HUDEP-2 (cell line): ENCODE data around the gene CDYL2.

Experiments used
- DNase-seq, 76 experiments: peaks; one replicate each; lab custom pipeline; 2025; ENCODE audit not compliant: unreplicated experiment in 76 of 76; lab: John Stamatoyannopoulos, UW

The CDYL2 gene

DNA sequence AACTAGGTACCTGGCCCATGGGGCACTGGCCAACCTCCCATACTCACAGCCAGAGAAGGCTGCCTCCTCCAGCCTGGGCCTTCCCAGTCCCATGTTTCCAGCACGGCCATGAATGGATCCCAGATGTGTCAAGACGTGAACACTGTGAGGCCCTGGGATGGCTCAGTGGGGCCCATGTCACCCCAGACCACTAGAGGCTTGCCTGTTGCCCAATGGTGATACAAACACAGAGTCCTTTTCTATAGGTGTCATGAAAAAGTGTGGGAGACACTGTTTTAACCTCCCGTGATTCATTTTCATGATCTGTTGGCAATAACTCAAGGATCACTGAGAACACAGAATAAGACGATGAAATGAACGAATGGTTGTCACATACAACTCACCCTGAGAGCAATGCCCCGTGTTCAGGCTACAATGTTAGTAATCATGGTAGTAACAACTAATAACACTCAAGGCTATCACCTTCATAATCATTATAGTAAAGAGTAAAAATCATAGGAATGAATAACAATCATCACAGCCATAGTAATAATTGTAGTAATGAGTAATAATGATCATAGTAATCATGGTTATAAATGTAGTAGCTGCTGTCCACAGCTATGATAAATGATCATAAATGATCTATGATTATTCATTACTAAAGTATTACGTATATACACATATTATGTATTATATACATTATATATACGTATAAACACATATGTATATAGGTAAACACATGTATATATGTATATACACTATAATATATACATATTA, 199.6 kb downstream of the CDYL2 start:
- no peak for DNase-seq

DNA sequence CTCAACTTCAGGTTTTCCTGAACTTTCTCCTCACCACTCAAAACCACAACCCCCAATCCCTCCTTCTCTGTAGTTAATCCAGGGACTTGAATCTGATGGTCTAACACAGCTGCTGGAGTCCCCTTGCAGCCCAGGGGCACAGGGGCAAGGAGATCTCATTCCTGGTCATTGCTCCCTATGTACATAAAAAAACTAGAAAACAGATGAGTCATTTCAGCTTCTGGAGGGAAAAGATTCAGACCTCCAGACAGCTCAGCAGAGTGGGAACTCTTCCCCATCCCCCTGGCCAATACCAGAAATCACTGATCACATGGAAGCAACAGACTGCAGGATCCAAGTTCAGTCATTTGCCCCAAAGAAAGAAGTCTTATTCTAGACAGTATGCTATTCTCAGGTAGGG, 201.5 kb downstream of the CDYL2 start:
- DNase-seq: no peak

DNA sequence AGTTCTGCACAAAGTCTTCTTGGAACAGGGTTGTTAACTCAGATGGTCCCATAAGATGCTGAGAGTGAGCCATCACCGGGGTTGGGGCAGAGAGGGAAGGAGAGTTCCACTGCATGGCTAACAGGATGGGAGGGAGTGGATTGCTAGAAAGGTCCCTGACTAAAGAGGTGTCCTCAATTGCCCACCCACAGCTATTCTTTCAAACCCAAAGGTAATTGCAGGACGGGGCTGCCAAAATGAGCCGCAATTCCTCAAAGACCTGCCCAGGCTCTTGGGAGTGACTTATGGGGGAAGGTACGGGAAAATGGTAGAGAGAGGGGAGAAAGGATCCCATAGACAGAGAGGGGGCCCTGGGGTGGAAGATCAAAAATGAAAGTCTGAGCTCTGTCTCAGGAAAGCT, 203.2 kb downstream of the CDYL2 start:
- no peak for DNase-seq

DNA sequence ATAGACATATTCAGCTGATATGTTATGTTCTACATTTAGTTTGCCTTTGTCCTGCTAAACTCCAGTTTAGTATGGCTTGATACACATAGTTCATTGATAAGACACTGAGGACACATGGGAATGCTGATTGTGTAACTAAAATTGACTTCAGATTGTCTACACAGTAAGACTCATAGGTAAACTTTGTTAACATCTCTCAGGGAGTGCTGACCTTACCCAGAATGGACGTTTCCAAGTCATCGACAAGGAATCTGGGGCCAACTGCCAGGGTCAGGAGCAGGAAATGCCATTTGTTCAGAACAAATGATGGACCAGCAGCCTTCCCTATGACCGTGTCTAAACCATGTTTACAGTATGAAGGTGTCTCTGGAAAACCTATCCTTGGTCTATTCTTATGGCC, 204.9 kb downstream of the CDYL2 start:
- no peak for DNase-seq

DNA sequence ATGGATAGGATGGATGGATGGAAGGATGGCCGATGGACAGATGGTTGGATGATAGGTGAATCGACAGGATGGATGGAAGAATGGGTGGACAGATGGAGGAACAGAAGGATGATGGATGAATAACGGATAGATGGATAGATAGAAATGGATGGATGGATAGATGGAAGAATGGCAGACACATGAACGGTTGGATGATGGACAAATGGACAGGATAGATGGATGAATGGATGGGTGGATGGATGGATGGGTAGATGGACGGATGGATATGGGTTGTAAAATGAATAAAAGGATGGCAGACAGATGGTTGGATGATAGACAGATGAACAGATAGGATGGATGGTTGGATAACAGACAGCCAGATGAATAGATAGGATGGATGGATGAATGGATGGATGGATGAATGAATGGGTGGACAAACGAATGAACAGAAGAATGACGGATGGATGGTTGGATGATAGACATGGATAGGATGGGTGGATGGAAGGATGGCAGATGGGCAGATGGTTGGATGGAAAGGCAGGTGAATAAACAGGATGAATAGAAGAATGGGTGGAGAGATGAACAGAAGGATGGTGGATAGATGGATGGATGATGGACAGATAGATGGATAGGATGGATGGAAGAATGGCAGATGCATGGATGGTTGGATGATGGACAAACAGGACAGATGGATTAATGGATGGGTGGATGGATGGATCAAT, 207.7 kb downstream of the CDYL2 start:
- no peak for DNase-seq

DNA sequence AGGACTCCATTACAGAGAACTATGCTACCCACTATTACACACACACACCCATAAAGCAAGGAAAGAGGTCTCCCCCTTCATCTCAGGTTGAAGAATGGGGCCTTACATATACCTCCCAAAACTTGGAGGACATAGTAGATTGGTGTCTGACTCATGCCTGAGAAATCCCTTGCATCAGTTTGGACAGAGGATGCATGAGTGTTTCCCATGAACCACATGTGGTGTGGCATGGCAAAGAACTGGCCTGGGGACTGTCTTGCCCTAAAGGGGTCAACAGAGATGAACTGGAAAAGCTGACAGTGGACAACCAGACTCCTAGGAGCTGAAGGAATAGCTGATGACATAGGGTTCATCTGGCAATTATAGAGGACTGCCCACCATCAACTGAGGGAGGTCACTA, 209.6 kb downstream of the CDYL2 start:
- DNase-seq: no peak

DNA sequence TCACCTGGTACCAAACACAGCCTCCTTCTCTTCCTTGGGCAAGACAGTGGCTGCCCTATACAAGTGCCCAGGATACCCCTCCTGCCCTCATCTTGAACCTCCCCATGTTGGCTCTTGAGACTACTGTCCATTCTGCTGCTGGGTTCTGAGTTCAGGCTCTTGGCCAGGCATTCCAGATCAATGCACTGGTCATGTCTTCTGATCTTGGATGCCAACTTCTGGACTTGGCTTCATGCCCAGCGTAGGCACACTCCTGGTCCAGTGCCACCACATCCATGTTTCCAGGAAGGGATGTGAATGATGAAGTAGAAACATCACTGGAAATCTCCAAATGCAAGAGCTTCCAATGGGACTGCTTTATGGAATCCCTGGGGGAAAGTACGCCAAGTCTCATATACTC, 212.1 kb downstream of the CDYL2 start:
- DNase-seq: no peak

DNA sequence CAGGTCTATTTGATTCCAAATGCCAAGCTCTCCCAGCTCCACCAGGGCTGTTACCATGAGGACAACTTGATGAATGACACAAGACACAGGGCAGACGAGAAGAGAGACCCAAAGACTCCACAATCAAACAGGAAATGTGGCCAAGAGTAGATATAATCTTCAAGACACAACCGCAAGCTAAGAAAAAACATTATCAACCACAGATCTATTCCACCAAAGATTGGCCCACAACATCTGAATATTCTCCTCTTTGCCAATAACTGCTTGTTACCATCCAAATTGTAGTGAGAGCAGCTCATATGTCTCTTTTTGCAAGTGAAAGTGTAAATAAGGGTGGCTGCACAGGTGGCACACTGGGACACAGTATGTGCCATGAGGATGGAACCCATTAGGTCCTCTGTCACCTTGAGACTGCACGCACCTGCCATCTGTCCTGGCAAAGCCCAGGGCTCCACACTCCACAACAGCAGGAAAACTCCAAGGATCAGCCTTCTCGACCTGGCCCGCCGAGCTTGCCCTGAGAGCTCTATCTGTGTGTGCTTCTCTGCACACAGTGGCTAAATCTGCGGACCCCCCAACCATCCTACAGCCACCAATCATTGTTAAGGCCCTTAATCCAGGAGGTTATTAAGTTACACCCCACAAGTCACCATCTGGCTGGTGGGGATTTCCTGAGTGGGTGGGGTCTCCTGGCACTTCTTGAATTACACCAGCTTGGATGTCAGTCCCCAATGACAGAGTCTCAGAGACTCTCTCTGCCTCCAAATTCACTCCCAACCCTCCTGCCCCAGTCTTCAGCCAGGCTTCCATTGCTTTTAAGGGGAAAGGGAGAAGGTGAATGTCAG, 213.1 kb downstream of the CDYL2 start:
- no peak for DNase-seq

DNA sequence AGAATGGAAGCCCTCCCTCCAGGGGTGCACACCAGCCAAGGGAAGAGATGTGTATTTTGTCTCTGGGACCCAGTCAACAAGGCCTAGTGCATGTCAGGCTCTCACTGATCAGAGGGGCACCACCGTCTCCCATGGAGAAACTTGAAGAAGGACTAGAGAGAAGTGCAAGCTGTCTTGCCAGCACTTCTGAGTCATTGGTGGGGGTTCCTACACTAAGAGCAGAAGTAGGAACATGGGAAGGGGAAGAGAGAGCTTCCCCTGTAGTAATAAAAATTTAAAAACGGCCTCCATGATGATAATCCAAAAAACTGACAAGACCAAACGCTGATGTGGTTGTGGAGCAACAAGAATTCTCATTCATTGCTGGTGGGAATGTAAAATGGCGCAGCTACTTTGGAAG, 217.3 kb downstream of the CDYL2 start:
- DNase-seq: no peak

DNA sequence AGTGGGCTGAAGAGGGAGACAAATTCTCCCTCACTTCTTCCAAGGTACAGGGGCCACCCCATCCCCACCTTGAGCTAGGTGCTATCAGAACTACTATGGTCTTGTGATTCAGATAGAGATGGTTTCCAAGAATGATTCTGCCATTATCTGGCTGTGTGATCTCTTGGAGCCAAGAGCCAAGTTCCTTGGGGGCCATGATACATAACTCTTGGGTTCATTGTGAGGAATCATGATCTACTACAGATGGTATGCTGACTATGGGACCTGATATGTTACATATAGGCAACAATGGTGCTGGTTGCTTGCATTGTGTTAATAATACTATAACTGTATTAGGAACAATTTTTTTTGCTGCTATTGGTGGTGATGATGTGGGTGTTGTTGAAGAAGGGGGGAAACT, 217.9 kb downstream of the CDYL2 start:
- no peak for DNase-seq

DNA sequence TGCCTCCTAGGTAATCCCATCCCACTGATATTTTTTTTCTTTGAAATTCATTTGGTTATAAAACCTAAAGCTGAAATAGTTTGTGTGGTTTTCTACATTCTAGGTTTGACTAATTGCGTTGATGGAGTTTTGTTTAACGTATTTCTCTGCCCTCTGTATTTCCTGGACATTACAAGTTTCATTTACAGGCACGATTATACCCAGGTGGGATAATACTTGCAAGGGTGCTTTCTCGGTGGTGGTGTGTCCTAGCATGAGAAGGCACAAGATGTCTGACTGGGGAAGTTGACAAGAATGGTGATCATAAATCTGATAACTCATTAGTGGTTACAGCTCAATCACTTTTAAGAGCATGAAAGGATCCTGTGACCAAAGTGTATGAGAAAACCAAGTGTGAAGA, 218.6 kb downstream of the CDYL2 start:
- no peak for DNase-seq

DNA sequence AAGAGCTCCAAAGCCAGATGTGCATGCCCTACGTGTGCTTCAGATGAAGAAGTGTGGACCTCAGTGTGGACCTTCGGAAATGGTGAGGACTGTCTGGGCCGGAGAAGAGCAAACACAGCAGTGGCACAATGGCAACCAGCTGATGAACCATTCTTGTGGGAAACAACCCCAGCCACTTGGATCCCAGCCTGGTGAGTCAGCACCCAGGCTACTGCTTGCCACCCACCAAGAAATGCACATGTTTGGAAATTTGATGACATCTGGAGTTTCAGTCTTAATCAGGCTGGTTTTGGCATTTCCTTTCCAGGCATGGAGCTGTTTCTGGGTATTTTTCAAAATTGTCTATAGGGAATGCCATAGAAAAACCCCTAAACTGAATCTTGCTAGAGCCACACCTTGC, 220.9 kb downstream of the CDYL2 start:
- DNase-seq: no peak

DNA sequence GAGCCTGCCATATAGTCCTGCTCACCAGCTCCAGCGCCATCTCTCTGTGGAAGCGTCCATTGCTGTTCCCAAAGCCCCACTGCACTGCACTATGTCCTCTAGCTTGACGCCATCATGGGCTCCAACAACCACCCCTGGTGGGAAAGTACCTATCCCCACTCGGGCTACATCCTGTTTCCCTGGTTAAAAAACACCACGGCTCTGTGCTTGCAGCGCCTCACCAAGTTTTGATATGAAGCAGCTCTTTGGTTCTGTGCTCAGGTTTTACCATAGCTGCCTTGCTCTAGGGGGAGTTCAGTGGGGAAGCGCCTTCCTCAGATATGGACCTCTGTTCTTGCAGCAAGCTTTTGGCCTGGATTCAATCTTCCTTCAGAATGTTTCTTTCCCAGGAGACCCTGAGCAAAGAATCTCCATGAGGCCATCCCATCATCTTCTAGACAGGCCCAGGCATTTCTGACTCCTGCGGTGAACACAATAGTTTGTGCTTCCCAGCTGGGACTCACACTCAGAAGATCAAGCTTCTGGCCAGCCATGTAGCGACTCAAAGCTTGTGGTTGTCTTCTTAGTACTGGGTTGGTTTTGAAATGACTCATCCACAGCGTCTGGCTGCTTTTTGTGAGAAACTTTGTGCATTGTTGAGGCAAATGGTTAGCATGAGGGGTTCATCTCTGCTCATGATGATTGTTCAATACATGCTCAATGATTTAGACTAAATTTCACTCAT, 224.1 kb downstream of the CDYL2 start:
- DNase-seq: no peak

DNA sequence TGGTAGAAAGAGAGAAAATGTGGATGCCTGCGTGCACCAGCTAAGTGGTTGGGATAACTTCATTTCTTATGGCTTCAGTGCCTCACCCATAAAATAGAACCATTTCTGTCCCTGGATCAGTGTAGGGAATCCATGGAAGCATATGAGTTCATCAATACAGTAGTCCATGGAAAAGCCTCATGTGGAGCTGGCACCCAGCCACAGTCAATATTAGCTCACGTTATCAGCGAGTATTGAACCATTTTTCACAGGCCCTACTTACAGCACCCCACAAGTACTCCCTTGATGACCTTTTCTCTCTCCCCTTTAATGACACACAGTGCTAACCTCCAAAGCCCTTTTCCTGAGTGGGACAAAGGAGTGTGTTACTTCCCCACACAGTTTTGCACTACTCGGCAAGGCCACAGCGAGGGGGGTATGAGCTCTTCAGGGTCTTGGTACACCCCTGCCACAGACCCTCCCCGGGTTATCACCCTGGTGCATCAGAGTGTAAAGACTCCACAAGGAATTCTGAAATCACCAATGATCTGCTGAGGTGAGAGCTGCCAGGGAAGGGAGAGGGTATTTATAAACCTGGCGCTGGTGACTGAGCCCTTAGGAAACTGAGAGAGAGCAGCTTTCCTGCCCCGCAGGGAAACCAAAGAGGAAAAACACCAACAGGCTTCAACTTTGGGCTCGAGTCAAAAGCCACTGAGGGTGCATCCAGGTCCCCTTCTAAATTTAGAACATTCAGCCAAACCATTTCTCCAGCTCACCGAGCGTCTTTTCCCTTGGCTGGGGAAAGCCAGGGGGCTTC, 226.7 kb downstream of the CDYL2 start:
- DNase-seq: no peak

DNA sequence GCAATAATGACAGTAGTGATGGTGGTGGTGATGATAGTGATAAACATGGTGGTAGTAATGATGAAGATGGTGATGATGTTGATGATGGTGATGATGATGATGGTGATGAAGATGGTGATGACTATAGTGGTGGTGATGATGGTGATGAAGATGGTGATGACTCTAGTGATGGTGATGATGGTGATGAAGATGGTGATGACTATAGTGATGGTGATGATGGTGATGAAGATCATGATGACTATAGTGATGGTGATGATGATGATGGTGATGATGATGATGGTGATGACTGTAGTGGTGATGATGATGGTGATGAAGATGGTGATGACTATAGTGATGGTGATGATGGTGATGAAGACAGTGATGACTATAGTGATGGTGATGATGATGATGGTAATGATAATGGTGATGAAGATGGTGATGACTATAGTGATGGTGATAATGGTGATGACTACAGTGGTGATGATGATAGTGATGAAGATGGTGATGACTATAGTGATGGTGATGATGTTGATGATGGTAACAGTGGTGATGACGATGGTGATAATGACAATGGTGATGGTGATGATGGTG, 228.0 kb downstream of the CDYL2 start:
- DNase-seq: no peak

DNA sequence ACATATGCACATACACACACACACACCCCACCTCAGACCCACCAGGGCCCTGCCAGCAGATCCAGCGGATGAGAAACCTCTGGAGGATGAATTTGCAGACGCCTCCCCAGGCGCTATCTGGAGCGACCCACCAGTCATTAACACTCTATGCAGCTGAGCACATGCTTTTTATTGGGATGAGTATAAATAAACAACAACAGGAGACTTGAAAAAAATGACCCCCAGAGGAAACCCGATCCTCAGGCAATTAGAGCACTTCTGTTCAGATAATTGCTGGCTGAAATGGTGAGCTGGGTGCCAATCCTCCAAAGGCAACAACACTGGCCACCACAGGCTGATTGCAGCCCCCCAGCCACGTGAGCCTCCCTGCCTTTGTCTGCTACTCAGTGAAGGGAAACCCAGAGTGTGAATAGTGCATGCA, 230.7 kb downstream of the CDYL2 start:
- DNase-seq: no peak

DNA sequence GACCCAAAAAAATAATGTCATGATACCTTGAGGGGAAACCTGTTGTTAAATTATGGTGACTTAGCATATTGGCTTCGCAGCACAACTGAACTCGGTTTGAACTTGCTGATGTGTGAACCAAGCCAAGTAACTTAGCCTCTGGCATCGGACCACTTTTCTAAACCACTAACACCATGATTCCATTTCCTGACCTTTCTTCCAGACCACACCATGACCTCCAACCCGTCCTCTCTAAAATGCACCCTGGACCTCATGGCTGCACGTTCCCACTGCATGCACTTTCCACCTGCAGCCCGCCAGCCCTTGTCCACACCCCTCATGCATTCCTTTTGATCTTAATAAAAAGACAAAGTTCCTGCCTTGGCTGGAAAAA, 234.3 kb downstream of the CDYL2 start:
- DNase-seq: no peak

DNA sequence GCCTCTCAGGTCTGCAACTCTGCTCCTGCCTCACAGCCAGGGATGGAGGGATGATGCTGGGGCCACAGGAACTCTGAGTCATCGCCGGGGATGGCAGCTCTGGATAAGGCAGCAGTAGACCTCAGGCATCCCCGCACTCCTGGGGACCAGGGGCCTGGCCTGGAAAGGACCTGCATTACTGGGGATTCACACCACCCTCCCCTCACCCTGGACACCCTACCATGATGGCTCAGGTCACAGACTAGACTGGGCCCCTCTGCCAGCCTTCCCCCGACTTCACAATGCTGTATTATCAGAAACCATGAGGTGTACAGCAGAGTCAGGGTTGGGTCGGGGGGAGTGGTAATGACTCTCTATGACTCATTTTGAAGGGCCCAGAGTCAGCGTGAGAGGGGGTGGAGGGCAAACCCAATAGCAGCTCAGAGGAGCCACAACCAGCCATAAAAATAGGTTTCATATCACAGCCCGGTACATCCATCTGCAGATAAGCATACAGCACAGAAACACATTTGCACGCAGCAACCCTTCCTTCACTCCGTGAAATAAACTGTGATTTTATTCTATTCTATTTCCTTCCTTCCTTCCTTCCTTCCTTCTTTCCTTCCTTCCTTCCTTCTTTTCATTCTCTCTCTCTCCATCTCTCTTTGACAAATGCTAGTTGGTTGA, 234.8 kb downstream of the CDYL2 start:
- DNase-seq: peak in 5 of 76 experiments; percentile 1 to 5 (median 1)

DNA sequence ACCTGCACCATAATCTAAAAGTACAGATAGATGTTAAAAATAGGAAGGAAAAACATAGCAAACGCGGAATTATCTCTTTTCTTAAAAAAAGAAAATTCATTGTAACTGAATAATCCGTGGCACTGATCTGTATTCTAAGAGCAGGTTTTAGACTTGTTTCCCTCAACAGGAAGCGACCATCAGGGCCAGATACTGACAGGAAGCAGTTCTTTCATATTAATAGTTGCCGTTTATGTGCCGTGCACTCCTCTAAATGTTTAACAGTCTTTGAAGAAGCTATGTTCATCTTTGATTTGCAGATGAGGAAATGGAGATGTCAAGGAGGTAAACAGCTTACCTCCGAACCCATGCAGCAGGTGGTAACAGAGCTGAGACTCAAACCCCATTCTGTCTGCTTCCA, 240.0 kb downstream of the CDYL2 start:
- no peak for DNase-seq
